GM12892 (cell line): ENCODE results near the gene FAM98C.

ENCODE experiments used
- POLR2A ChIP-seq: IDR thresholded peaks from 2 replicates; pipeline ENCODE4 v1.6.1; 2011; ENCODE audit warnings: low read depth, low read length, control low read depth
- POLR2AphosphoS5 ChIP-seq: IDR thresholded peaks from 2 replicates; pipeline ENCODE4 v1.6.1; 2011; ENCODE audit warnings: low read depth, low read length, control low read depth

DNA sequence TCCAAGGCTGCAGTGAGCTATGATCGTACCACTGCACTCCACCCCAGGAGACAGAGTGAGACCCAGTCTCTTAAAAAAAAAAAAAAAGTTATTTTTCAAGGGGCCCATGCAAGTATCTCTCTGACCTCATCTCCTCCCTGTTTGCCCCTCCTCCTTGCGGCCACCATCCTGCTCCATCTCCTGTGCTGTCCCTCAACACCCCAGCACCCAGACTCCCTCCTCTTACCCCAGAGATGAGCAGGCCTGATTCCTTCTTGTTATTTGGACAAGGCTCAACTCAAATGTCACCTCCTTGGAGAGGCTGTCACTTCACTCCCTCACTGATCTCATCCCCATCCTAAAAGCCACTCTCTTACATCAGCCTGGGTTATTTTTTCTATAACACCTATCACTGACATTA is 35.0 kb downstream of the FAM98C start:
- TF ChIP-seq POLR2AphosphoS5 = no peak
- TF ChIP-seq POLR2A = no peak
